Upper lobe of left lung (tissue), 6 donors: Measurements from ENCODE around the gene SUSD3. TPM values are rescaled to one million over a fixed set of nuclear protein-coding genes. Genes with fewer than 3 reads are reported as not detected.

Source experiments
- ATAC-seq, 2 donors: fragments of 200-7000 bp; cut with Tn5 transposase; one replicate each; pipeline ENCODE4 v1.9.1; 2022; ENCODE audit warnings: mild to moderate bottlenecking in 2 of 2, moderate library complexity in 2 of 2; ENCODE audit not compliant: low FRiP score in 2 of 2
- DNase-seq, 2 donors: peaks; one replicate each; pipeline ENCODE4 v3.0.0-alpha.2; 2019 to 2020
- H3K27ac ChIP-seq, 4 donors: fragments of 200-600 bp; sonication (generic); one replicate each; pipeline ENCODE4 v1.5.1; 2016 to 2019
- H3K27me3 ChIP-seq, 4 donors: fragments of 200-600 bp; sonication (generic); one replicate each; pipeline ENCODE4 v1.5.1; 2017 to 2019
- H3K36me3 ChIP-seq, 4 donors: fragments of 200-600 bp; sonication (generic); one replicate each; pipeline ENCODE4 v1.5.1; 2016 to 2019
- H3K4me1 ChIP-seq, 4 donors: fragments of 200-600 bp; sonication (generic); one replicate each; pipeline ENCODE4 v1.5.1; 2018 to 2019
- H3K4me3 ChIP-seq, 4 donors: fragments of 200-600 bp; sonication (generic); one replicate each; pipeline ENCODE4 v1.5.1; 2017 to 2019; ENCODE audit warnings: mild to moderate bottlenecking in 2 of 4, moderate library complexity in 1 of 4
- H3K9me3 ChIP-seq, 4 donors: fragments of 200-600 bp; sonication (generic); one replicate each; pipeline ENCODE4 v1.5.1; 2018 to 2019
- EP300 ChIP-seq, 4 donors: sonication (generic); formaldehyde crosslinking; IDR thresholded peaks; one replicate each; pipeline ENCODE4 v1.5.1; 2017; ENCODE audit warnings: antibody characterized with exemption in 4 of 4, control low read depth in 2 of 4
- POLR2A ChIP-seq, 4 donors: fragments of 450-650 bp; IDR thresholded peaks; one replicate each; pipeline ENCODE4 v1.5.1; 2016 to 2017; ENCODE audit warnings: antibody characterized with exemption in 4 of 4, mild to moderate bottlenecking in 2 of 4
- POLR2AphosphoS5 ChIP-seq, 2 donors: sonication (generic); formaldehyde crosslinking; IDR thresholded peaks; one replicate each; pipeline ENCODE4 v1.5.1; 2017; ENCODE audit warnings: antibody characterized with exemption in 2 of 2
- WGBS, 2 donors: methylation state at CpG; one replicate each; pipeline ENCODE4 v1.1.5; 2017 to 2018; 5-methylcytosine and 5-hydroxymethylcytosine counted together
- total RNA-seq, 6 donors: library from RNA; depleted of rRNA in 4 of 6; stranded (reverse); fragments of >200 nt in 4 of 6; gene quantifications; one replicate each; pipeline versions ENCODE4 v1.1.0 to v1.2.1, GENCODE V29; 2016 to 2021
- TF ChIP-seq, protein P1 (sequence below), 6 experiments: fragments of 450-650 bp in 4 of 6; fragments of 200-600 bp in 2 of 6; sonication (generic) in 2 of 6; IDR thresholded peaks; one replicate each; pipeline ENCODE4 v1.5.1; 2016 to 2019; ENCODE audit warnings: antibody characterized with exemption in 6 of 6
- donor health status: DM: no; HTN: no; CAD: no; lungs with moderate emphysema.
- donor health status: DM: no; HTN: yes; CAD: no; lungs with severe emphysema.

SUSD3 gene
- total RNA-seq, 6 donors from 2014 or later, result 3.9 to 17.8 (median 5.2) TPM

DNA sequence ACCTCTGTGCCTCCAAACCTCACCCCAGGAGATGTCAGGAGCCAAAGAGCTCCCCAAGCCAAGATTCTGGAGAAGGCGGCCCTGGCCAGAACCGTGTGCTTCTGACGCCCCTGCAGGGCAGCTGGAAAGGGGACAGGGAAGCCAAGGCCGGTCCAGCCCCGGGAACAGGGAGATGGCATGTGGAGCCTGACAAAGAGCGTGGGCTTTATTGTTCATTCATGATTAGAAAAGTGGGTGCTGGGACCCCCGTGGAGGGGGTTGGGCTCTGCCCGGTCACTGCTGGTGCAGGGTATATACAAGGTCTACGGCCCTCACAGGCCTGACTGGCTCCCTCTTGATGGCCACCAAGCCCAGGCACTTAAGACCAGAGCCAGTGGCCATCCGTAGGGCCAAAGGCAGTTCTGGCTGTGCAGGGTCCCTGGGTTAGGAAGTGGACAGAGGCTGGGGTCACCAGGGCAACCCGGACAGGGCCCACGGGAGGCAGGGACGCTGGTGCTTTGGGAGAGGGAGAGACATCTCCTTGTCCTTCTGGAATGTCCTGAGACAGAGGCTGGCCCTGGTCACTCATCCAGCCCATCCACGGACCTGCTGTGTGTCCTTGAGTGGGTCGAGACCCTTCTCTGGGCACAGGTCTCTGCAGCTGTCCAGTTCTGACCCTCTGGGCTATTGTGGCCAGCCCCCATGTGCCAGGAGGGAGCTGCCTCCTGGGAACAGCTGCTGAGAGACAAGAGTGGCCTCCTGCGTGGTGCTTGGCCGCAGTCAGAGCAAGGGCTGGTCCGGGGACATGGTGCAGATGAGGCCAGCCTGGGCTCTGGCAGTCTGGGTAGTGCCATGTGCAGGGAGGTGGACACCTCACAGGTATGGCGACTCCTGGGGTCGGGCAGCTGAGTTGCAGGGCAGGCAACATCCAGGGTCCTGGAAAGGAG, 63.1 kb downstream of the SUSD3 start:
- peaks cover 11 to 54% (median 43%) of the 10 kb centered on the region in 4 donors for H3K36me3 ChIP-seq
- ATAC-seq (no peak), DNase-seq (no peak)
- peaks cover 27 to 37% (median 31%) of the 10 kb centered on the region in 4 donors for H3K4me1 ChIP-seq
- no peak overlapping the region for H3K4me3 ChIP-seq
- no peak for TF ChIP-seq EP300 (IDR thresholded peaks at IDR 0.05)
- no peak for TF ChIP-seq POLR2AphosphoS5 (IDR thresholded peaks at IDR 0.05)
- TF ChIP-seq, protein P1, sequence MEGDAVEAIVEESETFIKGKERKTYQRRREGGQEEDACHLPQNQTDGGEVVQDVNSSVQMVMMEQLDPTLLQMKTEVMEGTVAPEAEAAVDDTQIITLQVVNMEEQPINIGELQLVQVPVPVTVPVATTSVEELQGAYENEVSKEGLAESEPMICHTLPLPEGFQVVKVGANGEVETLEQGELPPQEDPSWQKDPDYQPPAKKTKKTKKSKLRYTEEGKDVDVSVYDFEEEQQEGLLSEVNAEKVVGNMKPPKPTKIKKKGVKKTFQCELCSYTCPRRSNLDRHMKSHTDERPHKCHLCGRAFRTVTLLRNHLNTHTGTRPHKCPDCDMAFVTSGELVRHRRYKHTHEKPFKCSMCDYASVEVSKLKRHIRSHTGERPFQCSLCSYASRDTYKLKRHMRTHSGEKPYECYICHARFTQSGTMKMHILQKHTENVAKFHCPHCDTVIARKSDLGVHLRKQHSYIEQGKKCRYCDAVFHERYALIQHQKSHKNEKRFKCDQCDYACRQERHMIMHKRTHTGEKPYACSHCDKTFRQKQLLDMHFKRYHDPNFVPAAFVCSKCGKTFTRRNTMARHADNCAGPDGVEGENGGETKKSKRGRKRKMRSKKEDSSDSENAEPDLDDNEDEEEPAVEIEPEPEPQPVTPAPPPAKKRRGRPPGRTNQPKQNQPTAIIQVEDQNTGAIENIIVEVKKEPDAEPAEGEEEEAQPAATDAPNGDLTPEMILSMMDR (IDR thresholded peaks at IDR 0.05), result no peak
- TF ChIP-seq POLR2A (IDR thresholded peaks at IDR 0.05), result no peak
- WGBS, 2 donors, result 87 to 93% methylated on average over 8 to 15 of the region's 20 CpGs
- peak overlapping the region; percentile 1 to 88 (median 86) for H3K27ac ChIP-seq
- H3K27me3 ChIP-seq, result no peaks in the 10 kb centered on the region
- no peaks in the 10 kb centered on the region for H3K9me3 ChIP-seq

DNA sequence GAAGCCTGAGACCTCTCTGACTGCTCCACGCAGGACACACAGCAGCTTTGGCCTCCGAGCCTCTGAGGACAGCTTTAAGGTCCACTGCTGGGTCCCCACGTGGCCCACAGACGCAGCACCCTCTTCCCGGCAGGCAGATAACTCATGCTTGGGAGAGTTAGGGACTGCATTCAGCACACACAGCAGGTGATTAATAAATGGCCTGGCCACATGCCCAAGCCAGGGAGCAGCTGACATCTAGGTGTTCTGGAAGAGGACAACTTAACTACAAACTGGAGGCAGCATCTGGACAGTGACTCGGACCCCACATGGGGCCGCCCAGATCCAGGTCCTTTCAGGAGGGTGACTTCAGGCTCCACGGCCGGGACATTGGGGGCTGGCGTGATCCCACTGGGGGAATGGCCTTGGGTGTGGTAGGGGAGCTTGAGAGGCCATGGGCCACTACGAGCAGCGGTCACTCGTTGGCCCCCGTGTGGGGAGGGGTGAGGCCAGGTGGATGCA, 64.3 kb downstream of the SUSD3 start:
- Histone ChIP-seq H3K27ac (no peak overlapping the region), H3K36me3 (peaks cover 11 to 54% (median 43%) of the 10 kb centered on the region in 4 donors), H3K4me1 (peaks cover 38 to 46% (median 41%) of the 10 kb centered on the region in 4 donors), H3K9me3 (no peaks in the 10 kb centered on the region), H3K27me3 (no peaks in the 10 kb centered on the region), H3K4me3 (no peak overlapping the region)
- WGBS, 2 donors, result 94 to 95% methylated on average over 14 of the region's 14 CpGs
- no peak for ATAC-seq
- no peak for DNase-seq
- TF ChIP-seq, protein P1 (IDR thresholded peaks at IDR 0.05), result no peak
- TF ChIP-seq POLR2A (IDR thresholded peaks at IDR 0.05), result no peak
- no peak for TF ChIP-seq EP300 (IDR thresholded peaks at IDR 0.05)
- TF ChIP-seq POLR2AphosphoS5 (IDR thresholded peaks at IDR 0.05), result no peak

DNA sequence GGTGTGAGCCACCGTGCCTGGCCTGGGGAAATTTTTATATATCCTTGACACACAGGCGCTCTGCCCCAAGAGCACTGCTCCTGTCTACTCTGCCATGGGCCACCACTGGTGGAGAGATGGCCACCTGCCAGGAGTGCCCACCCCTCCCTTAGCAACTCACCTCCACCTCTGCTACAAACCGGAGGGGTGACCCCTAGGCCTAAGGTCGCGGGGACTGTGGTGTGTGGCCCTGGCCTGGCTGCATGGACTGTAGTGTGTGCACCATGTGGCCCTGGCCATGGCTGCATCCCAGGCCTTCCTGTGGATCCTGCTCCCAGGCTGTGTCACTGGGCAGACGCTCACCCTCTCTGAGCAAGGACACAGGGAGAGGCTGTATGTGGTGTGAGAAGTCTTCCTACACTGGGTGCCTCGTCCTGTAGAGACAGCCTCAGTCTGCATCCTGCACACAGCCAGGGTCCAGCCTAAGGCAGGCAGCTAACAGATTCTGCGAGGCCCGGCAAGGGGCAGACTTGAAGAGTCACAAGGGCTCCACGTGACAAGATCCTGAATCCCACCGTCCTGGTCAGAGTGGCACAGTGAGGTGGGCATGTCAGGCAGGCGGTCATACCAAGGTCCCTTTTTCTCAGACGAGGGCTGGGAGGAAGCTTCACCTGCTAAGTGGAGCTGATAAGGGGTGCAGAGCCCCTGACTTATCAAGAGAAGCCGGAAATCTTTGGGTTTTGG, 65.2 kb downstream of the SUSD3 start:
- peaks cover 11 to 54% (median 43%) of the 10 kb centered on the region in 4 donors for H3K36me3 ChIP-seq
- TF ChIP-seq, protein P1 (IDR thresholded peaks at IDR 0.05), result no peak
- TF ChIP-seq POLR2AphosphoS5 (IDR thresholded peaks at IDR 0.05) (no peak), EP300 (IDR thresholded peaks at IDR 0.05) (no peak), POLR2A (IDR thresholded peaks at IDR 0.05) (no peak)
- no peaks in the 10 kb centered on the region for H3K27me3 ChIP-seq
- peaks cover 47 to 55% (median 50%) of the 10 kb centered on the region in 4 donors for H3K4me1 ChIP-seq
- no peak overlapping the region for H3K4me3 ChIP-seq
- no peak overlapping the region for H3K27ac ChIP-seq
- 69 to 83% methylated on average over 3 to 14 of the region's 14 CpGs for WGBS, 2 donors
- DNase-seq (peak in 1 of 2 donors; percentile 39), ATAC-seq (no peak)
- no peaks in the 10 kb centered on the region for H3K9me3 ChIP-seq

DNA sequence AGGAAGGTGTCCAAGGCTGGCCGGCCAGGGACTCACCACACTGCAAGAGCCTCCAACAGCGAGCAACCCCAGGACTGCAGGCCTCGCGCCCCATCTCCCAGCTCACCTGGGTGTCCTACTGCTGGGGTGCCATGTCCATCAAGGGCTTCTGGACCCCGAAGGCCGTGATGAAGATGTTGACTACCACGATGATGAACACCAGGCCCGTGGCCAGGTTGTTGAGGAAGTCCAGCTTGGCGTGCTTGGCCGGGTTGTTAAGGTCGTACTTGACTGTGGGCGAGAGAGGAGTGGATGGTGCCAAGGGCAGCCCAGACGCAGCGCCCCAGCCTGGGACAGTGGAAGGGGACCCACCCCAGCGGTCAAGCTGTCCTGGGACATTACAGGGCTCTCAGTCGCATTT, 66.3 kb downstream of the SUSD3 start:
- Histone ChIP-seq H3K36me3 (peaks cover 11 to 54% (median 43%) of the 10 kb centered on the region in 4 donors), H3K4me1 (peaks cover 51 to 57% (median 53%) of the 10 kb centered on the region in 4 donors), H3K9me3 (no peaks in the 10 kb centered on the region), H3K4me3 (no peak overlapping the region), H3K27ac (no peak overlapping the region), H3K27me3 (no peaks in the 10 kb centered on the region)
- 91 to 97% methylated on average over 11 to 15 of the region's 16 CpGs for WGBS, 2 donors
- no peak for ATAC-seq
- peak in 1 of 2 donors; percentile 44 for DNase-seq
- TF ChIP-seq, protein P1 (IDR thresholded peaks at IDR 0.05), result no peak
- no peak for TF ChIP-seq POLR2A (IDR thresholded peaks at IDR 0.05)
- no peak for TF ChIP-seq EP300 (IDR thresholded peaks at IDR 0.05)
- no peak for TF ChIP-seq POLR2AphosphoS5 (IDR thresholded peaks at IDR 0.05)
